ENCODE data around the gene CEACAM1.
"Not testable (repeated sequence)": the region's sequence is repeated elsewhere in the genome, so short reads cannot be mapped to it uniquely, and the experiment has no call there.

CEACAM1 gene

DNA sequence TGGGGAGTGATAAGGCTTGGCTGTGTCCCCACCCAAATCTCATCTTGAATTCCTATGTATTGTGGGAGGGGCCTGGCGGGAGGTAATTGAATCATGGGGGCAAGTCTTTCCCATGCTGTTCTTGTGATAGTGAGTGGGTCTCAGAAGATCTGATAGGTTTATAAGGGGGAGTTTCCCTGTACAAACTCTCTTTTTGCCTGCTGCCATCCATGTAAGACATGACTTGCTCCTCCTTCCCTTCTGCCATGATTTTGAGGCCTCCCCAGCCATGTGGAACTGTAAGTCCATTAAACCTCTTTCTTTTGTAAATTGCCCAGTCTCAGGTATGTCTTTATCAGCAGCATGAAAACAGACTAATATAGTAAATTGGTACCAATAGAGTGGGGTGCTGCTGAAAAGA lies 20.8 kb upstream of the CEACAM1 start:
- in situ Hi-C loops (cut with MboI; ENCODE audit: low sequenced_read_pairs), result not testable (repeated sequence)

DNA sequence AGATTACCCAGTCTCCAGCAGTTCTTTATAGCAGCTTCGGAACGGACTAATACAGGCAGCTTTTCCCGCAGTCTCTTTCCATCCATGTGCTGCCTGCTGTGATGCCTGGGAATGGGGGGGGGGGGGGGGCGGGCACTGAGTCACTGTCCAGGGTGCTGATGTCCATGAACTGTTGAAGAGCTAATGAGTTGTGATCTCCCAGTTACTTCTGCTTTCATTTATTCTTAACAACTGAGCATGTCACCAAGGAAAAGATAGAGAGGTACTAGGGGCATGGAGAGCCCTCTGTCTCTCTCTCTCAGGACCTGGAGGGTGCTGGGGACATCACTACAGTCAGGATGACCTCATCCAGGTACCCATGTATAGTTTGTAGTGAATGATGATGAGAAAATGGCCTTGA lies 20.3 kb upstream of the CEACAM1 start:
- in situ Hi-C loops (cut with MboI; ENCODE audit: low sequenced_read_pairs), result no loop called here

DNA sequence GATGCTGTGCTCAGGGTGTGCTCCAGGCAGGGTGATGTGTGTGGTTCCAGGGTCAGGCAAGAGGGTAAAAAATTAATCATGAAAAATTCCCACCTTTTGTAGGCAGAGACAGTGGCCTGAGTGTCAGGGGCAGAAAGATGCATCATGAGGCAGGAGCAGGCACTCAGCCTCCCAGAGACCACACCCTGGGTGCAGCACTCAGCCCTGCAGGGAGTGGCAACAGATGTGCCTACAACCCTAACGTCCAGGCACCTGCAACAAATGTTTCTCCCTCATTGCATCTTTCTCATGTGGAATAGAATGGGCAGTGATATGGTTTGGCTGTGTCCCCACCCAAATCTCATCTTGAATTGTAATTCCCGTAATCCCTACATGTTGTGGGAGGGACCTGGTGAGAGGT lies 19.6 kb upstream of the CEACAM1 start:
- in situ Hi-C loops (cut with MboI; ENCODE audit: low sequenced_read_pairs), result no loop called here

DNA sequence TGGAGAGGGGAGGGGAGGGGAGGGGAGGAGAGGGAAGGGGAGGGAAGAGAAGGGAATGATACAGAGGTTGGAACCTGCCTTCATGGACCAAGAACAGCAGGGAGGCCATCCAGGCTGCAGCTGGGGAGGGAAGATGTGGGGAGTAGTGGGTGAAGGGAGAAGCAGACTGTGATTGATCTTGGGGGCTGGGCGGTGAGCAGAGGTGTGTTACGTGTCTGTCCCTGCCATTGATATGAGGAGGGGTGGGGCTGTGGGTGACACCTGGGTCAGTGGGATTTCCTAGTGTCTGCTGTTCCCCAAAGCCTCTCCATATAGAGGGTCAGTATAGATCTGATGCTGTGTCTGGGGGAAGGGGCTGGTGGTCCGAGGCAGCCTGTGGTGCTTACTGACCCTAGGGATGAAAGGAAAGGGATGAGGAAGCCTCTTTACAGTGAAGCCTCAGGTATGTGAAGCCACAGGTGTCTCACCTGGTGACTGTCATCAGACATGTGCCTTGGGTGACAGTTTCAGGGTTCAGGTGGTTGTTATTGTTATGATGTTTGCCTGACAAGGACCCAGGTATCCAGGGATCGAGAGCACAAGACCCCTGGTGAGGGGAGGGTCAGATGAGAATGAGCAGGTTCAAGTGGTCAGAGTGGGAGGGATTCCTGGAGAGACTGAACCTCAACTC lies 18.7 kb upstream of the CEACAM1 start:
- in situ Hi-C loops (cut with MboI; ENCODE audit: low sequenced_read_pairs), result no loop called here

DNA sequence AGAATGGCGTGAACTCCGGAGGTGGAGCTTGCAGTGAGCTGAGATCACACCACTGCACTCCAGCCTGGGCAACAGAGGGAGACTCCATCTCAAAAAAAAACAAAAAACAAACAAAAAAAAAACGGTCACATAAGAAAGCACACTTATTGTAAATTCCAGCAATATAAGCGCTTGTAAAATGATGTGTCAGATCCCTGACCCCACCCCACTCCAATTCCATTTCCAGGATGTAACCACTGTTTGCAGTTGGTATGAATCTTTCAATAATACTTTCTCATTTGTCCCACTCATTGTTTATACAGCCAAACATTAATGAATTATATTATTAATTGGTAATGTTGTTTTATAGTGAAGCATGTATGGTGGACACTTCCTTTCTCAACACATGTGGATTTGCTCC lies 15.9 kb upstream of the CEACAM1 start:
- in situ Hi-C loops (cut with MboI; ENCODE audit: low sequenced_read_pairs), result no loop called here

DNA sequence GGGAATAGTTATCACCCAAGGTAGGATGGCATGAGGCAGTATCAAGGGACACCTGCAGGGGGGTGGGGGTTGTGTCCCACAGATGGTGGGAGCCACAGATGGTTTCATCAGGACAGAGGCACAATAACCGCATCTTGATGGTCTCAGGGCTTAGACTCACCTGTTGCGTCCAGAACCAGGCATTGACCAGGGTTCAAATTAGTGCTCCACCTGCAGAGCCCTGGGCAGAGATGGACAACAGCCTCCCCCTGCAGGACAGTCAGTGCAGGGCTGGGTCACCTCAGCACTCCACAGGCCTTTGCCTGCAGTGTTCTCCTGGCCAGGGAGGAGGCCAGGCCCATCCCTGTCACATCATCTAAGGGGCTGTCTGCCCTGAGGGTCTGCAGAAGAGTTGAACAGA lies 14.5 kb upstream of the CEACAM1 start:
- in situ Hi-C loops (cut with MboI; ENCODE audit: low sequenced_read_pairs), result no loop called here

DNA sequence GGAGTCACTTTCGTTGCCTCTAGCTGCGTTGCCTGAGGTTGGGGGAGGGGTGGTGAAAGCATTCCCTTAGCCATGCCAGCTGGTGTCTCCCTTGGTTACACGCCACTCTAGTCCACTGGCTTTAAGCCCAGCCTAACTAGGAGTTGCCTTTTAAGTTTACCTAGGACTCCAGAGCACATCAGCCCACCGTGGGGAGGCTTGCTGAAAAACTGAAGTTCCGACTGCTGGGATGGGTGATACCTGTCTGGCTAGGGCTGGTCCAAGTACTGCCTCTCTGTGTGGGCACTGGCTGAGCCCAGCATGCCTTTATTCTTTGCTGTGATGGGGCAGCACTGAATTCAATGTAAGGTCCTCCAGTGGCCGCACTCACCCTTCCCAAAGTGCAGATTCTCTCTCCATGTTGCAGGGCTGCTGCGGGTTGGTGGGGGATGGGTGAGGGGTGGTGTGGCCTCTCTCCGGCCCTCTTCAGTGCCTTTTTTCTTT lies 11.8 kb upstream of the CEACAM1 start:
- in situ Hi-C loops (cut with MboI; ENCODE audit: low sequenced_read_pairs), result no loop called here

DNA sequence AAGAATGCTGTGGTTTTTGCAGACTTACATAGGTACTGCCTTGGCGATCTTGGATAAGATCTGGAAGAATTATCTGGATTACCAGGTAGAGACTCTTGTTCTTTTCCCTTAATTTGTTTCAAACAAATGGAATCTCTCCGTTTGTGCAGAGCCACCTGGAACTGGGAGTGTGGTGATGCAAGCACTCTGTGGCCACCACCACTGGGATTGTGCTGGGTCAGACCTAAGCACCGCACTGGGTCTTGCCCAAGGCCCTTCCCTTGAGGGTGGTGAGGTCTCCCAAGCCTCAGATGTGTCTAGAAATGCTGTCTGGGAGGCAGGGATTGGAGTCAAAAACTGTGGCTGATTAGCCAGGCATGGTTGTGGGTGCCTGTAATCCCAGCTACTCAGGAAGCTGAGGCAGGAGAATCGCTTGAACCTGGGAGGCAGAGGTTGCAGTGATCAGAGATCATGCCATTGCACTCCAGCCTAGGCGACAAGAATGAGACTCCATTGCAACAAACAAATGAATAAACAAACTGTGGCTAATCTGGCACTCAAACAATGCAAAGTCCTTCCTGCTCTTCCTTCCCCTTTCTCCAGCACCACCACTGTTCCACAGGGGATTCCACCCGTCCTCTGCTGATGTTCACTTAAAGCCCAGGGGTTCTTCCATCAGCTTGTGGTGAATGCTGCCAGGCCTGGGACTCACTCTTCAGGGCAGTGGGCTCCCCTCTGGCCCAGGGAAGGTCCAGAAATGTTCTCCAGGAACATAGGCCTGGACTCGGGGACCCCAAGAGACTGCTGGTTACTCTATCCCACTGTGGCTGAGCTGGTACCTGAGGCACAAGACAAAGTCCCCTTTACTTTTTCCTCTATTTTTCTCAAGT lies 10.8 kb upstream of the CEACAM1 start:
- in situ Hi-C loops (cut with MboI; ENCODE audit: low sequenced_read_pairs), result no loop called here

DNA sequence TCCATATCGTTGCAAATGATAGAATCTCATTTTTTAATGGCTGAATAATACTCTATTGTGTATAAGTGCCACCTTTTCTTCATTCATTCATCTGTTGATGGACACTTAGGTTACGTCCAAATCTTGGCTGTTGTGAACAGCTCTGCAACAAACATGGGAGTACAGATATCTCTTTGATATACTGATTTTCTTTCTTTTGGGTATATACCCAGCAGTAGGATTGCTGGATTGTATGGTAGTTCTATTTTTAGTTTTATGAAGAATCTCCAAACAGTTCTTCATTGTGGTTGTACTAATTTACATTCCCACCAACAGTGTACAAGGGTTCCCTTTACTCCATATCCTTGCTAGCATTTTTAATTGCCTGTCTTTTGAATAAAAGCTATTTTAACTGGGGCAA lies 7.0 kb upstream of the CEACAM1 start:
- in situ Hi-C loops (cut with MboI; ENCODE audit: low sequenced_read_pairs), result not testable (repeated sequence)

DNA sequence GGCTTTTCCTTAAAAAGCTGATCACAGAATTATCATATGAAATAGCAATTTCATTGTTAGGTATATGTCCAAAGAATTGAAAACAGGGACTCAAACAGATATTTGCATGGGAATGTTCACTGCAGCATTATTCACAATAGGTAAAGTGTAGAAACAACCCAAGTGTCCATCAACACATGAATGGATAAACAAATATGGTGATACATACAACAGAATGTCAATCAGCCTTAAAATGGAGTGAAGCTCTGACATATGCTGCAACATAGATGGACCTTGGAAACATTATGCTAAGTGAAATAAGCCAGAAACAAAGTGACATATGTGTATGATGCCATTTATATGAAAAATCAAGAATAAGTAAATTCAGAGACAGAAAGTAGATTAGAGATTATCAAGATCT lies 6.1 kb upstream of the CEACAM1 start:
- in situ Hi-C loops (cut with MboI; ENCODE audit: low sequenced_read_pairs), result no loop called here

DNA sequence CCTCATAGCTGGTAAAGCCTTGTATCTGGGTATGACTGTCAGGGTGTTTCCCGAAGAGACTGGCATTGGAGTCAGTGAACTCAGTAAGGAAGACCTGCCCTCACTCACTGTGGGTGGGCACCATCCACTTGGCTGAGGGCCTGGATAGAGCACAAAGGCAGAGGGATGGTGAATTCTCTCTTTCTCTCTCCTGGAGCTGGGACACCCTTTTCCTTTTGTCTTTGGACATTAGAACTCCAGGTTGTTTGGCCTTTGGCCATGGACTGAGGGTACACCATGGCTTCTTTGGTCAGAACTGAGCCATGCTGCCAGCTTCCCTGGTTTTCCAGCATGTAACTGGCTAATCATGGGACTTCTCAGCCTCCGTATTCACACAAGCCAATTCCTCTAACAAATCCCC lies 4.6 kb upstream of the CEACAM1 start:
- in situ Hi-C loops (cut with MboI; ENCODE audit: low sequenced_read_pairs), result no loop called here

DNA sequence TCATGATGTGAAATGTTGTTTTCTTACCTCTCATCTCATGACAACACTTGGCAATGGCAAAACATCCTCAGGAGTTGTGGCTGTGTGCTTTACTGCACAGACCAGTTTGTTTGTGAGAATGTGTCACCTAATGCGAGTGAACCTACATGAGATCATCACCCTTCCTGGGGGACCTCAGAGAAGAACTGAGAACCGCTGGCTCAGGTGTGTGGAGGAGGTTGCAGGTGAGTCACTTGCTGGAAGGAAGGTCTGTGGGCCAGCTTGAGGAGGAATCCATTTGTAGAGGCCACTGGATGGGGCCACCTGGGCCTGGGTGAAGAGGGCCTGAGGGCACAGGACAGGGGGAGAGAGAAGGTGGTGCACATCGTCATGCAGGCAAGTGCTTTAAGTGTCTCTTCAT lies 3.0 kb upstream of the CEACAM1 start:
- in situ Hi-C loops (cut with MboI; ENCODE audit: low sequenced_read_pairs), result no loop called here

DNA sequence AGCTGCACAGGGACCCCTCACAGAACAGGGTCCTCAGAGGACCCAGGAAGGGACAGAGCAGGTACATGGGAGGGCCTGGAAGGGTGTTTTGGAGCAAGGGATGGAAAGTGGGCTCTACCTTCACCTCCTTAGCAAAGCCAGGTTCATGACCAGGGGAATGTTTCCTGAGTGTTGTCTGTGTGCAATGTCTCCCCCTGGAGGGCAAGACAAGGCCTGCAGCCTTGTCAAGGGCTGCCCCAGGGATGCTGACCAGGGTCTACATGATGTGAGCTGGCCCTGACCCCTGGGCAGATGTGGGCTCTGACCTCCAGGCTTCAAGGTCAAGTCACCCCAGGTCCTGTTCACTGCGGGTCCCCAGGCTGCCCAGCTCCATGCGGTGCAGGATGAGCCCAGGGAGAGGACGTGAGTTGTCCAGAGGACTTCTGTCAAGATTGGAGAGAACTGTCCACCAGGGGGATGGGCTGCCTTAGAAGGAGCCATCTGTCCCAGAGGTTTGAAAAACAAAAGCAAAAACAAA lies 1.0 kb upstream of the CEACAM1 start:
- in situ Hi-C loops (cut with MboI; ENCODE audit: low sequenced_read_pairs), result no loop called here

DNA sequence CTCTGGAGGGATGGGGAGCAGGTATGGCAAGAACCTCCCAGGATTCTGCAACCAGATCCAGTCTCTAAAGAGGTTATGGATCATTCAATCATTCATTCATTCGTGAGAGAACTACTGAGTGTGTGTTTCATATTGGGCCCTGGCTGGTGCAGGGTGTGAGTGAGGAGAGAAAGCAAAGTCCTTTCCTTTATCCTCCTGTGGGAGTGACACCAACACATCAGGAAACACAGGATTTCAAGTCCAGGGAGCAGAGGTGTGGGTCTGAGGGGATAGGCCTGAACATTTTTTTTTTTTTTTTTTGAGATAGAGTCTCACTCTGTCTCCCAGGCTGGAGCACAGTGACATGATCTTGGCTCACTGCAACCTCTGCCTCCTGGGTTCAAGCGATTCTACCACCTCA lies 3.3 kb downstream of the CEACAM1 start:
- in situ Hi-C loops (cut with MboI; ENCODE audit: low sequenced_read_pairs), result no loop called here

DNA sequence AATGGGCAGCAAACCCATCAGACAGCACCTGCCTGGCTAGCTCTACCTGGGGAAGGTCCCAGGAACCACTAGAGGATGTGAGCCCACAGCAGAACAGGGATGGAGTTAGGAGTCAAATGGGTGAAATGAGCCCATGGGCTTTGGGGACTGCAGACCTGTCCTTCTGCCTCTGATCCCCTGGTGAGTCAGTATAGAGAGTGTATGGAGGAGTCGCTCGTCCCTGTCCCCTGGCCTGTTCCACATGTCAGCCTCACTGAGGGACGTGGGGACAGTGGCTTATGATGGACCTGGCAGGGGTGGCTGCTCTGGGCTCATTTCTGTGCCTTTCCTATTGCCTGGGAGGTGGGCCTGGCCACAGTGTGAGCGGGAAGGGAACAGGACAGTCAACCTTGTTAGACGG lies 4.0 kb downstream of the CEACAM1 start:
- in situ Hi-C loops (cut with MboI; ENCODE audit: low sequenced_read_pairs), result no loop called here

DNA sequence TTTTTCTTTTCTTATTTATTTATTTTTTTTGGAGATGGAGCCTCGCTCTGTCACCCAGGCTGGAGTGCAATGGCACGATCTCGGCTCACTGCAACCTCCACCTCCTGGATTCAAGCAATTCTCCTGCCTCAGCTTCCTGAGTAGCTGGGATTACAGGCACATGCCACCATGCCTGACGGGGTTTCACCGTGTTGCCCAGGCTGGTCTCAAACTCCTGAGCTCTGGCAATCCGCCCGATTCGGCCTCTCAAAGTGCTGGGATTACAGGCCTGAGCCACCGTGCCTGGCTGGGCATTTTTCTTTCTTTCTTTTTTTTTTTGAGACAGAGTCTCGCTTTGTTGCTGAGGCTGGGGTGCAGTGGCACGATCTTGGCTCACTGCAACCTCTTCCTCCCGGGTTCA lies 6.0 kb downstream of the CEACAM1 start:
- in situ Hi-C loops (cut with MboI; ENCODE audit: low sequenced_read_pairs), result not testable (repeated sequence)

DNA sequence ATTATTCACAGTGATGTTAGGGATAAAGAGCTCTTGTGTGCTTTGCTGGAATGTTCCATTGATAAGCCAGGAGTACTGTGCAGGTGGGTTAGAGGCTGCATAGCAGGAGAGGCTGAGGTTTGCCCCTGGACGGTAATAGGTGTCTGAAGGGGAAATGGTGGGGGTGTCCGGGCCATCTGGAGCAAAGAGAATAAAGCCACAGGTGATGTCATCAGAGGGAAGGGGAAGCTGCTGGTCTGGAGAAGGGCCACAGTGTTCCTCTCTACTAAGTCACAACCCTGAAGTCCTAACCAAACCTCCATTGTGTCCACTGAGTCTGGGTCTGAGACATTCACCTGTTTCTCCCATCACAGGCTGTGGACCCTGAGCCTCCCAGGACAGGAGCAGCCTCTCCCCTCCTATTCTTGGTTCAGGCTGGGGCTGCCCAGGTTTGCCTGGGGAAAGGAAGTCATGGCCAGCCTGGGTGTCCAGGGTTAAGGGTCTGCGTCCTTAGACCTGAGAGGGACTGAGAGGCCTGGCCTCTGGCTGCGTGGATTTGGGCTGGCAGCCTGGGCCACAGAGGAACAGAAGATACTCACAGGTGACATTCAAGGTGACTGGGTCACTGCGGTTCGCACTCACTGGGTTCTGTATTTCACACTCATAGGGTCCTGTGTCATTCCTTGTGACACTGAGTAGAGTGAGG lies 6.8 kb downstream of the CEACAM1 start:
- in situ Hi-C loops (cut with MboI; ENCODE audit: low sequenced_read_pairs), result no loop called here

DNA sequence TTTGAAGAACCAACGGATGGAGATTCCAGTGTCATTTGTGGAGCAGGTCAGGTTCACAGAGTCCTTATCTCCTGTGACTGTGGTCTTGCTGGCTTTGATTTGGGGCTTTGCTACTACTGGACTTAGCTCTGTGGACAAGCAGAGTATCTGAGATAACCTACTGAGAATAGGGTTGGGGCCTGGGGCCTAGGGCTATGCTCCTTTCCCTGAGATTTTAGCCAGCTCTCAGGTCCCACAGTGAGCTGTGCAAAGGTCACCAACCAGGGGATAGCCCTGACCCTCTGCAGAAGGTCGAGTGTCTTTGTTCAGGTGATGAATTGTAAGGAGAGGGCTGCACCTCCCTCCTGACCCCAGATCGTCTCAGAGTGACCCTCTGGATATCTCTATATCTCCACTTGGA lies 9.2 kb downstream of the CEACAM1 start:
- in situ Hi-C loops (cut with MboI; ENCODE audit: low sequenced_read_pairs), result no loop called here

DNA sequence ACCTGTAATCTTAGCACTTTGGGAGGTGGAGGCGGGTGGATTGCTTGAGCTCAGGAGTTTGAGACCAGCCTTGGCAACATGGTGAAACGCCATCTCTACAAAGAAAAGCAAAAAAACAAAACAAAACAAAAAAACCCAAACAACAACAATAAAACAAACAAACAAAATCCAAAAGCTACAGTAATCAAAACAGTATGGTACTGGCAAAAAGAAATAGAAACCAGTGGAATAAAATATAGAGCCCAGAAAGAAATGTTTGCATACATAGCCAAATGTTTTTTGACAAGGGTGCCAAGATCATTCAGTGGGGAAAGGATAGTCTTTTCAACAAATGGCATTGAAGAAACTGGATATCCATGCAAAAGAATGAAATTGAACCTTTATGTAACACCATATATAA lies 11.5 kb downstream of the CEACAM1 start:
- in situ Hi-C loops (cut with MboI; ENCODE audit: low sequenced_read_pairs), result no loop called here

DNA sequence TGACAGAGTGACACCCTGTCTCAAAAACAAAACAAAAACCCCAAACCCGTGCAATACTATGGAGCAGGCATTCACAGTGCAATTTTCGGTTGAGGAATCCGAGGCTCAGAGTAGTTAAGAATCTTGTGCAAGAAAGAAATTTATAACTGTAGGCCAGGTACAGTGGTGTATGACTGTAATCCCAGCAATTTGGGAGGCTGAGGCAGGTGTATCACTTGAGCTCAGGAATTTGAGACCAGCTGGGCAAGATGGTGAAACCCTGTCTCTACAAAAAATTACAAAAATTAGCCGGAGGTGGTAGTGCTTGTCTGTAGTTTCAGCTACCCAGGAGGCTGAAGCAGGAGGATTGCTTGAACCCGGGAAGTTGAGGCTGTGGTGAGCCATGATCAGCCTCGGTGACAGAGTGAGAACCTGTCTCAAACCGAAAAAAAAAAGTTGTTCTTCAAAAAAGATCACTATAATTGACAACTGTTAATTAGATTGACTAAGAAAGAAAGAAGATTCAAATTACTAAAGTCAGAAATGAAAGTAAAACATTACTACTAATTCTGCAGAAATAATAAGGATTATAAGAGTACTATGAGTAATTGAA lies 12.9 kb downstream of the CEACAM1 start:
- in situ Hi-C loops (cut with MboI; ENCODE audit: low sequenced_read_pairs), result no loop called here

DNA sequence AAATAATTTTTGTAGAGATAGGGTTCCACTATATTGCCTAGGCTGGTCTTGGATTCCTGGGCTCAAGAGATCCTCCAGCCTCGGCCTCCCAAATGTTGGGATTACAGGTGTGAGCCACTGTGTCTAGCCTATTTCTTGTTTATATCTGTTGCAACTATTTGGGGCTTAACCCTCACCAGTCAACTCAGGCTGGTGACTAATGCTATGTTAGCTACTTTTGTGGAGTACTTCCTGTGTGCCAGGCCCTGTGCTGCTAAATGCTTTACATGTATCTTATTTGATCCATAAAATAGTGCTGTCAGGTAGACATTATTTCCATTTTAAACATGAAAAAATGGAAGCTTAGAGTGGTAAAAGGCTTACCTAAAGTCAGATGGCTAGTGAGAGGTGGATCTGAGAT lies 13.8 kb downstream of the CEACAM1 start:
- in situ Hi-C loops (cut with MboI; ENCODE audit: low sequenced_read_pairs), result no loop called here

Data from HL-60/S4 treated with phorbol 12-myristate 13-acetate at 8.2 ng/mL for 4 days and 3 days (cell line).